HPDE6-E6E7 (cell line): ENCODE measurements around the gene MAP1LC3B2.
A peak's percentile ranks its signal among the peaks of the same experiment; 100 is the strongest.

ENCODE experiments used
- DNase-seq: peaks from one replicate; pipeline ENCODE4 v3.0.0; 2011; ENCODE audit warnings: missing footprints; ENCODE audit errors: extremely low spot score

MAP1LC3B2 gene

GRCh38 chr12:116559162-116559935, at the start of gene MAP1LC3B2:
Gene MAP1LC3B2, plus strand, starts transcription at chr12:116559381. Its CDS starts 16,562 bp downstream, at chr12:116575943.
- DNase-seq = peak; percentile 73

- DNase-seq = no peak
Observed at GRCh38 chr12:116513944-116514343, 45.2 kb upstream of the MAP1LC3B2 start.

- DNase-seq = no peak
Observed at GRCh38 chr12:116515684-116516083, 43.5 kb upstream of the MAP1LC3B2 start.

GRCh38 chr12:116516657-116517056, 42.5 kb upstream of the MAP1LC3B2 start:
- DNase-seq = no peak

- no peak for DNase-seq
Observed at GRCh38 chr12:116517431-116518045, 41.6 kb upstream of the MAP1LC3B2 start.

GRCh38 chr12:116520225-116520760, 38.9 kb upstream of the MAP1LC3B2 start:
- no peak for DNase-seq

GRCh38 chr12:116520801-116521471, 38.2 kb upstream of the MAP1LC3B2 start:
- no peak for DNase-seq

- no peak for DNase-seq
Observed at GRCh38 chr12:116524311-116524710, 34.9 kb upstream of the MAP1LC3B2 start.

GRCh38 chr12:116524964-116525379, 34.2 kb upstream of the MAP1LC3B2 start:
- no peak for DNase-seq

GRCh38 chr12:116525418-116526001, 33.7 kb upstream of the MAP1LC3B2 start:
- peak; percentile 62 for DNase-seq

- DNase-seq = no peak
Observed at GRCh38 chr12:116528065-116528464, 31.1 kb upstream of the MAP1LC3B2 start.

- DNase-seq = no peak
Observed at GRCh38 chr12:116528498-116528897, 30.7 kb upstream of the MAP1LC3B2 start.

- no peak for DNase-seq
Observed at GRCh38 chr12:116529048-116529447, 30.1 kb upstream of the MAP1LC3B2 start.

GRCh38 chr12:116529686-116530085, 29.5 kb upstream of the MAP1LC3B2 start:
- no peak for DNase-seq

- DNase-seq = no peak
Observed at GRCh38 chr12:116532428-116532827, 26.8 kb upstream of the MAP1LC3B2 start.

- no peak for DNase-seq
Observed at GRCh38 chr12:116532986-116533342, 26.2 kb upstream of the MAP1LC3B2 start.

- peak; percentile 86 for DNase-seq
Observed at GRCh38 chr12:116533343-116534251, 25.6 kb upstream of the MAP1LC3B2 start.

- DNase-seq = no peak
Observed at GRCh38 chr12:116534311-116535121, 24.7 kb upstream of the MAP1LC3B2 start.

GRCh38 chr12:116535241-116535640, 23.9 kb upstream of the MAP1LC3B2 start:
- no peak for DNase-seq
